Prostate gland (tissue), 2 donors: Measurements from ENCODE around the gene DHDH. TPM values are rescaled to one million over a fixed set of nuclear protein-coding genes. Genes with fewer than 3 reads are reported as not detected.
A peak's percentile ranks its signal among the peaks of the same experiment; 100 is the strongest.

ENCODE experiments used
- DNase-seq: peaks from one replicate; pipeline ENCODE4 v3.0.0-alpha.2; 2019; ENCODE audit warnings: low spot score
- H3K27ac ChIP-seq, 2 donors: fragments of 200-600 bp; sonication (generic); 2 replicates each; pipeline ENCODE4 v1.5.1; 2017 to 2019
- H3K27me3 ChIP-seq: fragments of 200-600 bp; sonication (generic); replicated peaks from 2 replicates; pipeline ENCODE4 v1.5.1; 2019; ENCODE audit not compliant: insufficient read depth
- H3K36me3 ChIP-seq, 2 donors: fragments of 200-600 bp; sonication (generic); 1 replicate in 1 of 2; 2 replicates in 1 of 2; pipeline versions ENCODE4 v1.5.1 to v1.8.1; 2017 to 2019
- H3K4me1 ChIP-seq: fragments of 200-600 bp; sonication (generic); replicated peaks from 2 replicates; pipeline ENCODE4 v1.5.1; 2019
- H3K4me3 ChIP-seq, 2 donors: fragments of 200-600 bp; sonication (generic); 2 replicates each; pipeline ENCODE4 v1.5.1; 2017 to 2019
- H3K9me3 ChIP-seq: fragments of 200-600 bp; sonication (generic); 2 replicates; pipeline ENCODE4 v1.5.1; 2017
- POLR2A ChIP-seq: fragments of 450-650 bp; IDR thresholded peaks from one replicate; pipeline ENCODE4 v1.6.1; 2016; ENCODE audit warnings: antibody characterized with exemption, mild to moderate bottlenecking
- POLR2AphosphoS5 ChIP-seq: sonication (generic); formaldehyde crosslinking; IDR thresholded peaks from one replicate; pipeline ENCODE4 v1.6.1; 2017; ENCODE audit warnings: antibody characterized with exemption
- WGBS: methylation state at CpG from one replicate; pipeline ENCODE4 v1.1.5; 2018; 5-methylcytosine and 5-hydroxymethylcytosine counted together
- intact Hi-C: fragments of 100-400 bp; cut with DNase I; formaldehyde crosslinking; loops from one replicate; pipeline ENCODE4 v1.14.2; 2022
- total RNA-seq, 2 donors: library from RNA; depleted of rRNA; stranded (reverse); fragments of >200 nt; gene quantifications; one replicate each; pipeline ENCODE4 v1.1.0, GENCODE V29; 2016
- TF ChIP-seq, protein P1 (sequence below), 4 experiments: fragments of 200-600 bp in 2 of 4; fragments of 450-650 bp in 2 of 4; sonication (generic) in 2 of 4; IDR thresholded peaks; 1 replicate in 3 of 4; 2 replicates in 1 of 4; pipeline ENCODE4 v1.5.1; 2016 to 2019; ENCODE audit warnings: antibody characterized with exemption in 4 of 4, mild to moderate bottlenecking in 2 of 4, moderate library complexity in 2 of 4

The DHDH gene
- total RNA-seq, 2 donors from 2014 or later = 4.6 to 12.6 TPM

- TF ChIP-seq POLR2AphosphoS5 = peak; percentile 2
- no peak for TF ChIP-seq POLR2A
- TF ChIP-seq, protein P1, sequence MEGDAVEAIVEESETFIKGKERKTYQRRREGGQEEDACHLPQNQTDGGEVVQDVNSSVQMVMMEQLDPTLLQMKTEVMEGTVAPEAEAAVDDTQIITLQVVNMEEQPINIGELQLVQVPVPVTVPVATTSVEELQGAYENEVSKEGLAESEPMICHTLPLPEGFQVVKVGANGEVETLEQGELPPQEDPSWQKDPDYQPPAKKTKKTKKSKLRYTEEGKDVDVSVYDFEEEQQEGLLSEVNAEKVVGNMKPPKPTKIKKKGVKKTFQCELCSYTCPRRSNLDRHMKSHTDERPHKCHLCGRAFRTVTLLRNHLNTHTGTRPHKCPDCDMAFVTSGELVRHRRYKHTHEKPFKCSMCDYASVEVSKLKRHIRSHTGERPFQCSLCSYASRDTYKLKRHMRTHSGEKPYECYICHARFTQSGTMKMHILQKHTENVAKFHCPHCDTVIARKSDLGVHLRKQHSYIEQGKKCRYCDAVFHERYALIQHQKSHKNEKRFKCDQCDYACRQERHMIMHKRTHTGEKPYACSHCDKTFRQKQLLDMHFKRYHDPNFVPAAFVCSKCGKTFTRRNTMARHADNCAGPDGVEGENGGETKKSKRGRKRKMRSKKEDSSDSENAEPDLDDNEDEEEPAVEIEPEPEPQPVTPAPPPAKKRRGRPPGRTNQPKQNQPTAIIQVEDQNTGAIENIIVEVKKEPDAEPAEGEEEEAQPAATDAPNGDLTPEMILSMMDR (IDR thresholded peaks at IDR 0.05) = no peak
- WGBS = 34% methylated on average over 15 of the region's 19 CpGs
- H3K27ac ChIP-seq = peak overlapping the region; percentile 93 to 95
- peaks cover 7% of the 10 kb centered on the region for H3K4me1 ChIP-seq
- H3K36me3 ChIP-seq = no peaks in the 10 kb centered on the region
- intact Hi-C loops = loop anchor here (2.0 to 10.0 kb wide), 2 partner anchors 92 to 320 kb away; partner anchors contain the start of genes CA11 and PPP1R15A
- H3K27me3 ChIP-seq = no peaks in the 10 kb centered on the region
- peak overlapping the region; percentile 69 to 86 for H3K4me3 ChIP-seq
- H3K9me3 ChIP-seq = no peaks in the 10 kb centered on the region
- DNase-seq = no peak
These were observed 30.9 kb downstream of the DHDH start for GRCh38 chr19:48964205-48965039.

DNA sequence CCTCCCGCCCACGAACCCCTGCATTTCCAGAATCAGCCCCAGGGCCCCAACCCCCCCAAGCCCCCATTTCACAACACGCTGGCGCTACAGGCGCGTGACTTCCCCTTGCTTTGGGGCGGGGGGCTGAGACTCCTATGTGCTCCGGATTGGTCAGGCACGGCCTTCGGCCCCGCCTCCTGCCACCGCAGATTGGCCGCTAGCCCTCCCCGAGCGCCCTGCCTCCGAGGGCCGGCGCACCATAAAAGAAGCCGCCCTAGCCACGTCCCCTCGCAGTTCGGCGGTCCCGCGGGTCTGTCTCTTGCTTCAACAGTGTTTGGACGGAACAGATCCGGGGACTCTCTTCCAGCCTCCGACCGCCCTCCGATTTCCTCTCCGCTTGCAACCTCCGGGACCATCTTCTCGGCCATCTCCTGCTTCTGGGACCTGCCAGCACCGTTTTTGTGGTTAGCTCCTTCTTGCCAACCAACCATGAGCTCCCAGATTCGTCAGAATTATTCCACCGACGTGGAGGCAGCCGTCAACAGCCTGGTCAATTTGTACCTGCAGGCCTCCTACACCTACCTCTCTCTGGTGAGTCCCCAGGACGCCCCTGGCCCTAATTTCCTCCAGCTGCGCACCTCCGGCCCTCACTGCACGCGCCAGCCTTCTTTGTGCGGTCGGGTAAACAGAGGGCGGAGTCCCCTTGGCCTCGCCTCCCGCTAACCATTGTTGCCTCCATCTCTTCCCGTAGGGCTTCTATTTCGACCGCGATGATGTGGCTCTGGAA is 31.7 kb downstream of the DHDH start, which contains the start of gene FTL:
Gene FTL, plus strand, starts transcription at position 270 of the 766 bp plus-strand sequence. Its CDS starts 199 bp downstream, at position 469.
- intact Hi-C loops = loop anchor here (2.0 to 10.0 kb wide), 2 partner anchors 92 to 320 kb away; partner anchors contain the start of genes CA11 and PPP1R15A
- under 1% methylated on average over 41 of the region's 52 CpGs for WGBS
- Histone ChIP-seq H3K27ac (peak within 1 kb of the TSS; percentile 93 to 95), H3K4me1 (peaks cover 7% of the 10 kb centered on the region), H3K4me3 (peak within 1 kb of the TSS; percentile 69 to 86), H3K9me3 (no peaks in the 10 kb centered on the region), H3K36me3 (peaks cover 0 to 5% of the 10 kb centered on the region in 2 donors), H3K27me3 (no peaks in the 10 kb centered on the region)
- TF ChIP-seq POLR2A = peak; percentile 100
- TF ChIP-seq POLR2AphosphoS5 = peak; percentile 98
- TF ChIP-seq, protein P1 (IDR thresholded peaks at IDR 0.05) = peak in 2 of 4 experiments; percentile 19 to 20
- peak; percentile 97 for DNase-seq

DNA sequence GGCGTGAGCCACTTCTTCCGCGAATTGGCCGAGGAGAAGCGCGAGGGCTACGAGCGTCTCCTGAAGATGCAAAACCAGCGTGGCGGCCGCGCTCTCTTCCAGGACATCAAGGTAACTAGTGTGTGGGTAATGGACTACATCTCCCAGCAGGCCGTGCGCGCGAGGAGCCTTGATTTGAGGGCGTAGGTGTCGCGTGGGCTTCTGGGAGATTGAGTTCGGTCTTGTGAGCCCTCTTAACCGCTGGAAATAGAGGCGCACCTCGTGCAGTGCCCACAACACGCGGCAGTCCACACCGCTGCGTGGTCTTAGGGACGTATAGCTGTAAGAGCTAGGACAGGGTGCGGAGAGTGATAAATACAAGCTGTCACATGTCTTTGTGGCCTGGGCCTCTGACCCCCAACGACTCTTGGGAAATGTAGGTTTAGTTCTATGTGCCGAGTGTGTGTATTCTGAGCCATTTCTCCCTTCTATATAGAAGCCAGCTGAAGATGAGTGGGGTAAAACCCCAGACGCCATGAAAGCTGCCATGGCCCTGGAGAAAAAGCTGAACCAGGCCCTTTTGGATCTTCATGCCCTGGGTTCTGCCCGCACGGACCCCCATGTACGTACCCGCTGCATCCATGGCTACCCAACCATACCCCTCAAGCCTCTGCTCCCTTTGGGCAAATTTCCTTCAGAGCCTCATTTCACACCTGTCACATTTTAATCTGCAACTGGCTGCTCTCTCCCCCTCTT is 32.5 kb downstream of the DHDH start:
- peak; percentile 91 for DNase-seq
- Histone ChIP-seq H3K36me3 (peaks cover 0 to 5% of the 10 kb centered on the region in 2 donors), H3K4me1 (peaks cover 7% of the 10 kb centered on the region), H3K4me3 (peak overlapping the region; percentile 69 to 86), H3K27ac (peak overlapping the region; percentile 93 to 95), H3K27me3 (no peaks in the 10 kb centered on the region), H3K9me3 (no peaks in the 10 kb centered on the region)
- intact Hi-C loops = loop anchor here (2.0 to 10.0 kb wide), 2 partner anchors 93 to 321 kb away; partner anchors contain the start of genes CA11 and PPP1R15A
- TF ChIP-seq POLR2AphosphoS5 (peak; percentile 85), POLR2A (no peak)
- TF ChIP-seq, protein P1 (IDR thresholded peaks at IDR 0.05) = no peak
- WGBS = 11% methylated on average over 35 of the region's 36 CpGs

DNA sequence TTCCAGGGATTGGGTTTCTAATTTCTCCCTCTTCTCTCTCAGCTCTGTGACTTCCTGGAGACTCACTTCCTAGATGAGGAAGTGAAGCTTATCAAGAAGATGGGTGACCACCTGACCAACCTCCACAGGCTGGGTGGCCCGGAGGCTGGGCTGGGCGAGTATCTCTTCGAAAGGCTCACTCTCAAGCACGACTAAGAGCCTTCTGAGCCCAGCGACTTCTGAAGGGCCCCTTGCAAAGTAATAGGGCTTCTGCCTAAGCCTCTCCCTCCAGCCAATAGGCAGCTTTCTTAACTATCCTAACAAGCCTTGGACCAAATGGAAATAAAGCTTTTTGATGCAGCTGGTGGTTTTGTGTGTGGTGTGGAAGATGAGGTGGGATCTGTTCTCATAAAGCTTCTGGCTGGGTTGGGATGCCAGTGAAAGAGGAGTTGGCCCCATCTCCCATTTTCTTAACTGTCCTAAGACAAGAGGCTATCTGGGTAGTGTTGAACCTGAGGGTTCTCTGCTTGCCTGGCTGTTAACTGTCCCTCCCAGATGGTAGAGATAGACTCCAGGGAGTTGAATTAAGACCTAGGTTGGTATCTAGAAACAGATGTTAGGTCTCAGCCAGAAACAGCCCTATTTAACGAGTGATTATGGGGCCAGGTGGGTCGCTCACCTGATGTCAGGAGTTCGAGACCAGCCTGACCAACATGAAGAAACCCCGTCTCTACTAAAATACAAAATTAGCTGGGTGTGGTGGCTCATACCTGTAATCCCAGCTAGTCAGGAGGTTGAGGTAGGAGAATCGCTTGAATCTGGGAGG is 33.2 kb downstream of the DHDH start:
- peak overlapping the region; percentile 93 to 95 for H3K27ac ChIP-seq
- no peaks in the 10 kb centered on the region for H3K9me3 ChIP-seq
- no peak for DNase-seq
- WGBS = 85% methylated on average over 10 of the region's 10 CpGs
- H3K36me3 ChIP-seq = peaks cover 0 to 5% of the 10 kb centered on the region in 2 donors
- H3K4me3 ChIP-seq = peak overlapping the region; percentile 69 to 86
- H3K27me3 ChIP-seq = no peaks in the 10 kb centered on the region
- intact Hi-C loops = loop anchor here (10.0 kb wide), 1 partner anchor 322 kb away; the partner anchor contains the start of gene CA11
- TF ChIP-seq POLR2AphosphoS5 (no peak), POLR2A (no peak)
- TF ChIP-seq, protein P1 (IDR thresholded peaks at IDR 0.05) = no peak
- peaks cover 7% of the 10 kb centered on the region for H3K4me1 ChIP-seq
